RWPE1 (cell line): ENCODE measurements around the gene BRD9.

Source experiments
- CTCF ChIA-PET: fragments of 350-600 bp; sonication (Branson Sonifier 250); formaldehyde crosslinking; extraction: SDS; loops from one replicate; lab custom pipeline; 2021; lab: Yijun Ruan, JAX
- POLR2A ChIA-PET: fragments of 400-600 bp; formaldehyde crosslinking; extraction: SDS; loops from one replicate; lab custom pipeline; 2020; ENCODE audit warnings: antibody characterized with exemption; ENCODE audit not compliant: low non-redundant PET; lab: Yijun Ruan, JAX
- DNase-seq: peaks from one replicate; pipeline ENCODE4 v3.0.0; 2012; ENCODE audit warnings: low spot score
- H3K27ac ChIP-seq: fragments of 450-650 bp; 2 replicates; pipeline ENCODE4 v1.5.1; 2017
- TF ChIP-seq, protein P1 (sequence below): fragments of 450-650 bp; conservative IDR thresholded peaks from 2 replicates; pipeline ENCODE4 v1.5.1; 2017; ENCODE audit warnings: low read depth, mild to moderate bottlenecking

The BRD9 gene

DNA sequence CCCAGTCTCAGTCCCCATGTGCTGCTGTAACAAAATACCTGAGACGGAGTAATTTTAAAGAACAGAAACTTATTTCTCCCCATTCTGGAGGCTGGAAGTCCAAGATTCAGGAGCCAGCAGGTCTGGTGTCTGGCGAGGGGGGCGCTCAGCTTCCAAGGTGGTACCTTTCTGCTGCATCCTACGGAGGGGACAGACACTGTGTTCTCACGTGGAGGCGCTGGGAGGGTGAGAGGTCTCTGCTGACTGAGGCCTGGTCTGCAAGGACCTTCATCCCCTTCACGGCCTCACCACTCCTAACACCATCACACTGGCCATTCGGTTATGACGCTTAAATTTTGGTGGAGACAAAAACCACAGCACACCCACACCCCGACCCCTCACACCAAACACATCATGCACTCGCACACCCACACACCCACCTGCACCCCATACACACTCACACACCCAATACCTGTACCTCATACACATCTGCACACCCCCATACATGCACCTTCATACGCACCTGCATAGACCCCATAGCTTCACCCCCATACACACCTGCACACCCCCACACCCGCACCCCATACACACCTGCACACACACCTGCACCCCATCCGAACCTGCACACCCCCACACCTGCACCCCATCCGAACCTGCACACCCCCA, 32.0 kb downstream of the BRD9 start:
- no peak for DNase-seq
- POLR2A ChIA-PET: no interaction called here
- TF ChIP-seq, protein P1, sequence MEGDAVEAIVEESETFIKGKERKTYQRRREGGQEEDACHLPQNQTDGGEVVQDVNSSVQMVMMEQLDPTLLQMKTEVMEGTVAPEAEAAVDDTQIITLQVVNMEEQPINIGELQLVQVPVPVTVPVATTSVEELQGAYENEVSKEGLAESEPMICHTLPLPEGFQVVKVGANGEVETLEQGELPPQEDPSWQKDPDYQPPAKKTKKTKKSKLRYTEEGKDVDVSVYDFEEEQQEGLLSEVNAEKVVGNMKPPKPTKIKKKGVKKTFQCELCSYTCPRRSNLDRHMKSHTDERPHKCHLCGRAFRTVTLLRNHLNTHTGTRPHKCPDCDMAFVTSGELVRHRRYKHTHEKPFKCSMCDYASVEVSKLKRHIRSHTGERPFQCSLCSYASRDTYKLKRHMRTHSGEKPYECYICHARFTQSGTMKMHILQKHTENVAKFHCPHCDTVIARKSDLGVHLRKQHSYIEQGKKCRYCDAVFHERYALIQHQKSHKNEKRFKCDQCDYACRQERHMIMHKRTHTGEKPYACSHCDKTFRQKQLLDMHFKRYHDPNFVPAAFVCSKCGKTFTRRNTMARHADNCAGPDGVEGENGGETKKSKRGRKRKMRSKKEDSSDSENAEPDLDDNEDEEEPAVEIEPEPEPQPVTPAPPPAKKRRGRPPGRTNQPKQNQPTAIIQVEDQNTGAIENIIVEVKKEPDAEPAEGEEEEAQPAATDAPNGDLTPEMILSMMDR: no peak
- CTCF ChIA-PET: interaction anchor here (0.7 kb wide), 1 partner anchor 9 kb away, joined by 3 read pairs; no protein-coding TSS in a partner anchor
- H3K27ac ChIP-seq: peak overlapping the region; percentile 66

DNA sequence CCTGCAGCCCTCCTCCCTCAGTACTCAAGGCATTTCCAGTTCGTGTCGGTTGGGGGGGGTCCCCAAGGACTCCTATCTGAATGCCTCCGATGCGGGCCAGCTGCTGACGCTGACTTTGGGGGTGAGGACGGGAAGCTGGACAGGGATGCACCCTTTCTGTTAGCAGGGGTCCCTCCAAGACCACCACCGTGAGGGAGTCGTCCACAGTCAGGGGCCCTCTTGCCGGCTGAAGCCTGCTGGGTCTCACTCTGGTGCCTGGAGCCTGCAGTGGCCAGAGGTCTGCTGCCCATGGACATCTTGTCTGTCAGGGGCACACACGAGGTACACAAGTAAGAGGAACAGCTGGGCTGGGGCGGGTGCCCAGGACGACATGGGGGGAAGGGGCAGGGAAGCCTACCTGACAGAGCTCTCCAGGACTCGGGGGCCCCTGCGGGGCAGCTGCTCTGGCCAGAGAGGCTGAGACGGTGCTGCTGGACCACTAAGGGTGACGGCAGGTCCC, 32.8 kb downstream of the BRD9 start:
- H3K27ac ChIP-seq: peak overlapping the region; percentile 66
- TF ChIP-seq, protein P1: no peak
- ChIA-PET CTCF (no interaction called here), POLR2A (no interaction called here)
- no peak for DNase-seq

DNA sequence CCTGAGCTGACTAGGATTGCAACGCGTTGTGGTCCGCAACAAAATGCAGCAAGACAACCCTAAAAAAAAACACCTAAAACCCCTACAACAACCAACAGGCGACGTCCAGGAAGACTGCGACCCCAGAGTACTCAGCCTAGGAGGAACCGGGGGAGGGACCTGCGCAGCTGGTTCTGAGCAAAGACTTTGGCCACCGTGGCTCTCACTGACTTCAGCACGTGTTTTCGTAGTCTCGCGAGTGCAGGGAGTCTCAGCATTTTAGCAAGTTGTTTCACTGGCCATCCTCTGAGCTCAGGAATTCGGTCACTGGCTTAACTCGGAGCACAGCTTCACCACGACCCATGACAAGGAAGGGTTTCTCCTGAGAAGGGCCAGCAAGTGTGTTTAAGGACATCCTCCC, 33.2 kb downstream of the BRD9 start:
- DNase-seq: no peak
- TF ChIP-seq, protein P1: no peak
- H3K27ac ChIP-seq: peak overlapping the region; percentile 66
- ChIA-PET POLR2A (no interaction called here), CTCF (no interaction called here)

DNA sequence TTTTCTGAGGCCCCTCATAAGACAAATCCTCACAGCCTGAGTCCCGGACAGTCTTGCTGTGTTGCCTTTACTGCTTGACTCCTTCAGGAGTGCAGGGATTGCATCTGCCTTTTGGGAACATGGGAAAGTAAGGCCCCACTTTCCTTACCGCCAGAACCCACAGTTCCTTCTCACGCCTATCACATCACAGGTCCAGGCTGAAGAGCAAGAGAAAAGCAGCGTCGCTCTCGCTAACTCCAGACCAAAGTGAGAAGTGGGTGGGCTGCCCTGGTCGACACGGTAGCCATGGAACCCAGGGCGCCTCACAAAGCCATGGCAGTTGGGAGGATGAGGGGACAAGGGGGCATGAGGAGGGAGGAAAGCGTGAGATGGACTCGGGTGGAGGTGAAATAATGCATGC, 33.9 kb downstream of the BRD9 start:
- DNase-seq: no peak
- ChIA-PET CTCF (no interaction called here), POLR2A (no interaction called here)
- TF ChIP-seq, protein P1: no peak
- H3K27ac ChIP-seq: peak overlapping the region; percentile 66

DNA sequence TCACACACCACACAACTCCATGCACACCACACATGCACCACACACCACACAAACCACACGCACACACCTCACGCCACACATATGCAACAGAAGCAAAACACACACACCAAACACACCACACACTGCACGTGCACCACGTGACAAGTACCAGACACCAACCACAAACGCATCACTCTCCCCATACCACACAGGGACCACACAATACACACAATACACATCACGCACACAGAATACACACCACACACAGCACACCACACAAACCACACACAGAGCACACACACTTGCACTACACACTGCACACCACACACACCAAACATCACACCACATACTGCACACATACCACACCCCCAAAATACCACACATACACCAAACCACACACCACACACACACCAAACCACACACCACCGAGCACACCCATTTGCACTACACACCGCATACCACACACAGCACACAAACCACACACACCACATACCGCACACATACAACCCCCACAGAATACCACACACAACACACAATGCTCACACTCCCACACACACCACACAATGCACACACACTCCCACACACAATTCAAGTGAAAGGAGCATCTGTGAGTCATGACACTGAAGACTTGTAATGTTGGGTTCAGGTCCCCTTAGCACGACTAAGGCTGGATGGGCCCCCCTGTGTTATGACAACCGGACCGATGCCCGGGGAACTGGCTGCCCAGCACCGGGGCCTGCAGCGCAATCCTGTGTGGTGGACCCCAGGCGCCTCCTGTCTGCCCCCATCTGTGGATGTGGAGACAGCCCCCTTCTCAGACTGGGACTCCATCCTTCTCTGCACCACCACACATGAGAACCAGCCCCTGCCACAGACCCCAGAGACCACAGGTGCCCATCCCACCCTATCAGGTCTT, 35.8 kb downstream of the BRD9 start:
- no peak overlapping the region for H3K27ac ChIP-seq
- TF ChIP-seq, protein P1: no peak
- ChIA-PET POLR2A (no interaction called here), CTCF (no interaction called here)
- DNase-seq: no peak

DNA sequence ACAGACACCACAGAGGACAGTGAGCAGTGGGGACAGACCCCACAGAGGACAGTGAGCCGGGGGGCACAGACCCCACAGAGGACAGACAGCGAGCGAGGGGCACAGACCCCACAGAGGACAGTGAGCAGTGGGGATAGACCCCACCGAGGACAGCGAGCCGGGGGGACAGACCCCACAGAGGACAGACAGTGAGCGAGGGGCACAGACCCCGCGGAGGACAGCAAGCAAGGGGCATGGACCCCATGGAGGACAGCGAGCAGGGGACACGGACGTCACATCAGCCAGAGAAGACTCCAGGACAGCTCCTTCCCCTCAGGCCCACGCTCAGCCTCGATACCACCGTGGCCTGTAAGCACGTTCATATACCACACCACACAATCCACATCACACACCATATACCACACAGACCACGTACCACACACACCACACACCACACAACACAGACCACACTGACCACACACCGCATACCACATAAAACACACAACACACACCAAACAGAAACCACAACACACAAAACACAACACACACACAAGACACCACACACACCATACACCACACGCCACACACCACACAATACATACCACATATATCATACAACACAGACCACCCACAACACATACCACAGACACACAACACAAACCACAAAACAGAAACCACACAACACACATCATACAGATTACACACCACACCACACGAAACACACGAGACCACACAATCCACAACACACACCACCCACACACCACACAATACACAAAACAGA, 36.6 kb downstream of the BRD9 start:
- CTCF ChIA-PET: no interaction called here
- TF ChIP-seq, protein P1: no peak
- POLR2A ChIA-PET: no interaction called here
- H3K27ac ChIP-seq: no peak overlapping the region
- DNase-seq: no peak
